GM12865 (cell line): Measurements from ENCODE around the gene ITGB3.

ENCODE experiments used
- DNase-seq: peaks from one replicate; pipeline ENCODE4 v3.0.0; 2010; ENCODE audit warnings: low read depth
- H3K4me3 ChIP-seq: 2 replicates; pipeline ENCODE4 v1.5.1; 2011; ENCODE audit warnings: mild to moderate bottlenecking, low read depth, low read length, control low read depth
- CTCF ChIP-seq: IDR thresholded peaks from 2 replicates; pipeline ENCODE4 v1.5.1; 2011; ENCODE audit warnings: low read length, control low read depth, low read depth, inconsistent platforms; ENCODE audit not compliant: insufficient read depth; ENCODE audit errors: missing control alignments

Gene ITGB3

GRCh38 chr17:47338026-47338425 lies 84.4 kb downstream of the ITGB3 start:
- DNase-seq: no peak
- no peak overlapping the region for H3K4me3 ChIP-seq
- TF ChIP-seq CTCF: no peak

- no peak for TF ChIP-seq CTCF
- no peak overlapping the region for H3K4me3 ChIP-seq
- DNase-seq: no peak
Measured at GRCh38 chr17:47352848-47353247, 99.2 kb downstream of the ITGB3 start.

- no peak for DNase-seq
- TF ChIP-seq CTCF: no peak
- no peak overlapping the region for H3K4me3 ChIP-seq
Measured at GRCh38 chr17:47358652-47359051, 105.0 kb downstream of the ITGB3 start.
